ENCODE results near the gene BCL3.

The BCL3 gene

GRCh38 chr19:44735011-44735410 lies 13.5 kb upstream of the BCL3 start:
- DNase-seq (ENCODE audit: extremely low read depth, low read depth): no peak
- no peak for TF ChIP-seq CTCF (IDR thresholded peaks at IDR 0.05; ENCODE audit: low read depth, low read length, missing control alignments)
- H3K4me3 ChIP-seq (replicated peaks; ENCODE audit: low read depth, low read length): no peak overlapping the region

DNA sequence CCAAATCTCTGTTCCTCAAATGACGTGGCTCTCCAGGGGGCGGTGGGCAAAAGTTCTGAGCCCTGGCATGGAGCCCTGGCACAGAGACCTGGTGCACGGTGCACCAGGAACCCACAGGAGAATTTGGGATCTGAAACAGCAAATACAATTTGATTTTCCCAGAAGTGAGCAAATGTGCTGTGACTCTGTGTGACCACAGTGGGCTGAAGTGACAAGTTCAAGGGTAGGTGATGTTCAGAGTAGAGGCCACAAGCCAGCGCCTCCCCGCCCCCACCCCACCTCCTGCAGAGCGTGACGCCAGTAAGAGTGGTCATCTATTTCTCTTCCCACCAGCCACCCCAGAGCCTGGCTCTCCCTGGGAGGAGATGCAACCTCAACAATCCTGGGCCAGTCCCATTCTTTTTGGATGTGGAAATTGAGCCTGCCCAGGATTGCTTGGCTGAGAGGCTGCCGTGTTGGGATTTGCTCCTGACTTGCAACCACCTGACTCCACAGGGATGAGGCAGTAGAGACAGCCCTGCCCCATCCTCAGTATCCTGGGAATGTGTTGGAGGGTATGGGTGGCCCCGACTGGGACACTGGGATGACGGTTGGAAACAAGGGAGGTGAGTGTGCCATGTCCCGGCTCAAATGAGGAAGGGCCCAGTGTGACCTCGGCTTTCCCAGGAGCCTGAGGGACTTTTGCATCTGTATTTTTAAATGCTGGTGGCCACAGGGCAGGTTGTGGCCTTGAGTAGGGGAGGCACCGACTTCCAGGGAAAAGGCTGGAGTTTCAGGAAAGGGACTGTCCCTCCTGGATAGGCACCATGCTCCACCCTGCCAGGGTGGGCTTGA lies 11.1 kb upstream of the BCL3 start:
- no peak overlapping the region for H3K4me3 ChIP-seq (replicated peaks; ENCODE audit: low read depth, low read length)
- no peak for TF ChIP-seq CTCF (IDR thresholded peaks at IDR 0.05; ENCODE audit: low read depth, low read length, missing control alignments)
- no peak for DNase-seq (ENCODE audit: extremely low read depth, low read depth)

DNA sequence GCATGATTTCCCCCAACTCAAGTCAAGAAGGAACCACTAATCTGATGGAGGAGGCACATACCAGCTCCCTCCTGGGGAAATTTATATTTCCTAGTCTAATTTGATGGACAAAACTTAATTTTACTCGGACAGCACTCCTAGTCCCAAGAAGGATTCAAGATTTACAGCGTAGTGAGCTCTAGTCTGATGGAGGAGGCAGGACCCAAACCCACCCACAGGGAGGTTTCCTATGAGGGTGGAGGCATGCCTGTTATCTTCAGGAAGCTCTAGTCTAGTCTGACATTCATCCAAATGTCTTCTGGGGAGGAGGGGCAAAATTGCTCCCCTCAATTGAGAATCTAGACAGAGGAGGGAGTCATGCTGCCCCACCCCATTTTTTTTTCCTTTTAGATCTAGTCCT lies 10.4 kb upstream of the BCL3 start:
- DNase-seq (ENCODE audit: extremely low read depth, low read depth): no peak
- TF ChIP-seq CTCF (IDR thresholded peaks at IDR 0.05; ENCODE audit: low read depth, low read length, missing control alignments): no peak
- H3K4me3 ChIP-seq (replicated peaks; ENCODE audit: low read depth, low read length): no peak overlapping the region

DNA sequence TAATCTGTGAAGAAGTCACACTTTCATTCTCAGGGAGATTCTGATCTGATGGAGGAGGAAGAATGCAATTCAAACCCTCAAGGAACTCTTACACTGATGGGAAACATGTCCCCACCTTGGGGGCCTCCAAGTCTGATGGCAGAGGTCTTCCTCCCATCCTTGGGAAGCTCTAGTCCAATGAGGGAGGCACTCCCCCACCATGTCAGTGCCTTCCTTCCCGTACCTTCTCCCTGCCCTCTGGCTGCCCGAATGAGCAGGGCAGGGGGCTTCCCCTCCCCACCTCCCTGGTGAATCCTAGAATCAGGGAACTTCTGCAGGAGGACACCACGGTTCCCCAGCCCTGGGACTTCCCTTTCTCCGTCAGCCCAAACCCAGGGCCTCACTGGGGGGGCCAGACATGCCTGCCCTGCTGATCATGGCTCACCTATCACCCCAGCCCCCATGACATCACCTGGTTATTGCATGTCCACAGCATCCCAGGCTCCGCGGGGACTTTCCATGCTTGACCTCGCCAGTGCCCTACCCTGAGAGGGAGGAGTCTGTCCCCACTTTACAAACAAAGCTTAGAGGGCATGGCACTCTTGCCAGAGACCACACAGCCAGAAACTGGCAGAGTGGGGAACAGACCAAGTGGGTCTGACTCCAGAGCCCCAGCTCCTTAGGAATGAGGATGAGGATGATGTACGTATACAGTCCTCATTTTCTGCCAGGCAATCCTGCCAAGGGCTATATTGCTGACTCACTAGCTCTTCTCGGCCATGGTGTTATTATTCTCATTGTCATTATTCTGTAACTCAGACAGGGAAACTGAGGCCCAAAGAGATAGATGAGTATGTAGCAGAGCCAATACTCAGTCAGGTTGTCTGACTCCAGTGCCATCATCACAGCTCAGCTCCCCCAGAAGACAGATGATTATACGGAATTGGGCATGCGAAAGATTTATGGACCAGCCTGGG lies 9.6 kb upstream of the BCL3 start:
- H3K4me3 ChIP-seq (replicated peaks; ENCODE audit: low read depth, low read length): no peak overlapping the region
- DNase-seq (ENCODE audit: extremely low read depth, low read depth): no peak
- TF ChIP-seq CTCF (IDR thresholded peaks at IDR 0.05; ENCODE audit: low read depth, low read length, missing control alignments): no peak

GRCh38 chr19:44740351-44740824 lies 8.1 kb upstream of the BCL3 start:
- DNase-seq (ENCODE audit: extremely low read depth, low read depth): no peak
- H3K4me3 ChIP-seq (replicated peaks; ENCODE audit: low read depth, low read length): no peak overlapping the region
- TF ChIP-seq CTCF (IDR thresholded peaks at IDR 0.05; ENCODE audit: low read depth, low read length, missing control alignments): no peak

DNA sequence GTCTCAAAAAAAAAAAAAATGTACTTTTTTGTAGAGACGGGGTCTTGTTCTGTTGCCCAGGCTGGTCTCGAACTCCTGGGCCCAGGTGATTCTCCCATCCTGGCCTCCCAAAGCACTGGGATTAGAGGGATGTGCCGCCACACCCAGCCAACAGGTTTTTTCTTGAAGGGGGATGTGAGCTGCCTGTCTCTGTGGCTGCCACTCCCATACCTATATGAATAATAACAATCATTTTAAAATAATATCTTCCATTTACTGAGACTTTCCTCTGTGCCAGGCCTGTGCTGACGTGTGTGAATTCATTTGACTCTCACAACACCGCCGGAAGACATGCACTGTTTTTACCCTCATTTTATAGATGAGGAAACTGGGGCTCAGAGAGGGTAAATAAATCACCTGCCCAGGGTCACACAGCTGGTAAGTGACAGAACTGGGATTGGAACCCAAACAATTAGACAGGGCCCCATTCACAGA lies 7.2 kb upstream of the BCL3 start:
- DNase-seq (ENCODE audit: extremely low read depth, low read depth): no peak
- H3K4me3 ChIP-seq (replicated peaks; ENCODE audit: low read depth, low read length): no peak overlapping the region
- TF ChIP-seq CTCF (IDR thresholded peaks at IDR 0.05; ENCODE audit: low read depth, low read length, missing control alignments): no peak

All from HFF-Myc (cell line).